DLD1 (cell line): Measurements from ENCODE around the gene UGT2B7.
"Not testable (repeated sequence)": the region's sequence is repeated elsewhere in the genome, so short reads cannot be mapped to it uniquely, and the experiment has no call there.

Experiments used
- in situ Hi-C: cut with HindIII; loops from 2 replicates; pipeline ENCODE4 v1.10.0; 2017; ENCODE audit warnings: low sequenced_read_pairs

Gene UGT2B7

GRCh38 chr4:69078852-69079251 lies 17.4 kb upstream of the UGT2B7 start:
- in situ Hi-C loops, result no loop called here

DNA sequence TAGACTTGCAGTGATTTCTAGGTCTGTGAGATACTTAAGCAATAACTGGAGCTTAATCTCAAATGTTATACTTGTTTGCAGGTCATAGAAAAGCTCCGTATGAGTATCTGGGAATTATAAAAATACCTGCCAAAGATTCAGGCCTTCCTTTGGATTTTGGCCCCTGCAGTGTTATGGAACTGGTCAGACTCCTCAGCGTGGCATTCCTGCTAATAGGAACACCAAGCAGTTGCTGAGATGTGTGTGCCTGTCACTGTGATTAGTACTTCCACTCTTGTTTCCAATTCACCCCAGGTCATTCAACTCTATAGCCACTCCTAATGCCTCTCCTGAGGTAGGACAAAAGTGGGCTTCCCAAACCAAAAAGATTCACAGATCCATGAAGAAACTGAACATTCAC lies 7.8 kb upstream of the UGT2B7 start:
- in situ Hi-C loops, result no loop called here

DNA sequence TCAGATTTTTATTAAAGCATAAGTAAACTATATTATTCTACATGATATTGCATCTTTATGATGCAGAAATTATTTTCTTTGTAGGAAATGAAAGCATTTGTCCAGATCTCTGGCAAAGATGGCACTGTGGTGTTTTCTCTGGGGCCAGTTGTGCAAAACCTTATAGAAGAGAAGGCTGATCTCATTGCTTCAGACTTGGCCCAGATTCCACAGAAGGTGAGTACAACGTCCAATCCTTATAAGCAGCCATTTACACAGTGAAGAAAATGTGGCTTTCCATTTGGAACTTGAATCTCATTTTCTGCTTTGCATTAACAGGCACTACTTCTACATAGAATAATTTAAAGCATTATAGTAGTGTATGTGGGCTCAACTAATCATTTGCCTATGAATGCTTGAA lies 6.9 kb upstream of the UGT2B7 start:
- in situ Hi-C loops, result no loop called here

DNA sequence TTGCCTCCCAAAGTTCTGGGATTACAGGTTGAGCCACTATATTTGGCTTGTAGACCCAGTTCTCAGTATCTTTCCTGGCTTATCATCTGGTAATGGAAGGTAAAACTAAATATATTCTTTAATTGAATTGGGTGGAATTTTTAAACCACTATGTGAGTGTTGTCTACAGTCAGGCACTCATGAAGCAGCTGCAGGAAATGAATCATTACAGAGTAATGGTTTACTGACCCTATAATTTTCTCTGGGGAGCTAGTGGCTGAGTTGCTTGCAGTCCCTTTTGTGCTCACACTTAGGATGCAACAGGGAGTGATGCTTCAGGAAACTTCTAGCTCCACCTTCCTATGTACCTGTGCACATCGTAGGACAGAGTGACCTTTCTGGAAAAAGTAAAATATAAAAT lies 4.1 kb upstream of the UGT2B7 start:
- in situ Hi-C loops, result no loop called here

GRCh38 chr4:69092980-69093568 lies 3.2 kb upstream of the UGT2B7 start:
- in situ Hi-C loops, result no loop called here

DNA sequence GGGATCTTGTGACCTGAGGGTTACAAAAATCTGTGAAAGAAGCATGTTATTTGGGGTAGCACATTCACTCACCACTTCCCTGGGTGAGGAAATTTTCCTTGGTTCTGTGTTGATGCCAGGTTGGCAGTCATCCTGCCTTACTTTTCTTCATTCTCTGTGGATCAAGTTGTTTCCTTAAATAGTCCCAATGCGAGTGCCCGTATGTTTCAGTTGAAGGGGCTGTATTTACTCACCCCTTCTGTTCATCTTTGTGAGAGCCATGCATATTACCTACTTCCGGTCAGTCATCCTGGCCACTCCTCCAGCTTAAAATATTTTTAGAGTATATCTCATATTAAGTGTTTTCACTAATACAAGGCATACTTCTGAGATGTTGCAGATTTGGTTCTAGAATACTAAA lies 2.6 kb upstream of the UGT2B7 start:
- in situ Hi-C loops, result no loop called here

DNA sequence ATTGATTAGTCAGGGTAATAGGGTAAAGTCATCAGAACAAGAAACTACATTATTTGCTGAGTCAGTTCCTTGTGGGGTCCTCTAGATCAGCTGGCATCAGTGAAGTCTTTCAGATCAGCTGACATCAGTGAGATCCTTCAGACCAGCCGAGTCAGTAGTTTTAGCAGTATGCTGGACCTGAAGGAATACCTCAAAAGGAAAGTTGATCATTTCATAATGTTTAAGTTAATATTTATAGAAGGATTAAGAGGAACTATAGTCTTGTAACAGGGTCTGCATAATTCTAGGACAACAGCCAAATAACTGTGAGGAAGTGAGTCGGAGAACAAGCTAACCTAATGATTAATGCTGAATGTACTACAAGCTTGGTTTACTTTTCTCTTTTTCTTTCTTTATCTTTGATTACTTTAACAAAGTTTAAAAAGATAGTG lies 958 bp upstream of the UGT2B7 start:
- in situ Hi-C loops, result no loop called here

GRCh38 chr4:69096810-69097209 lies 536 bp downstream of the UGT2B7 start:
- in situ Hi-C loops, result no loop called here

- in situ Hi-C loops, result no loop called here
Measured at GRCh38 chr4:69098470-69098869, 2.2 kb downstream of the UGT2B7 start.

DNA sequence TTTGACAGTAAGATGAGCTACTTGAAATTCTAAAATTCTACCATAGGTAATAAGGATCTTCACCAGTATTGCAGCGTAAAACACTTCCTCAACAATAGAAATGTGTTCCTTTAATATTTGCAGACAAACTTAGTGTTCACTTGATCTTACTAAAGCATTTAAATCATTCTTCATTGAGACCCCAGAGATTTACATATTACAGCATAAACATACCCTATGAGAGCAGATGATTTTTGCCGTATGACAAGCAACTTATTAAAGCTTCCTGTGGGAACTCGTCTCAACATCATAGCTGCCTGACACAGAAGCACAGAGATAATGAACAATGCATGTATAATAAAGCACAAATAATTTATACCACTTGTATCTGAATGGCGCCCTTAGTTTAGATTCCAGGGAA lies 3.6 kb downstream of the UGT2B7 start:
- in situ Hi-C loops, result no loop called here

DNA sequence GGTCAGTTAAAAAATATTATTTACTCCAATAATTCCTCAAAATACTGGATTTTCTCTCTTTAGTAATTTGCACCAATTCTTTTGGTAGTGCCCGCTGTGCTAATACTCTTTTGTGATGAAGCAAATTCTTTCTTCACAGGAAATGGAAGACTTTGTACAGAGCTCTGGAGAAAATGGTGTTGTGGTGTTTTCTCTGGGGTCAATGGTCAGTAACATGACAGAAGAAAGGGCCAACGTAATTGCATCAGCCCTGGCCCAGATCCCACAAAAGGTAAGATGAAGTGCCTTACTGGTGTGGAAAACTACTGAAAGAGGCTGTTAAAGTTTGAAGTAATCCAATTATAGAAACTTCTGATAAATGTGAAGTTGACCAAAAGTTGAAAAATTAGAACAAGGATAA lies 6.4 kb downstream of the UGT2B7 start:
- in situ Hi-C loops, result not testable (repeated sequence)

- in situ Hi-C loops, result no loop called here
Measured at GRCh38 chr4:69104719-69105275, 8.5 kb downstream of the UGT2B7 start.

DNA sequence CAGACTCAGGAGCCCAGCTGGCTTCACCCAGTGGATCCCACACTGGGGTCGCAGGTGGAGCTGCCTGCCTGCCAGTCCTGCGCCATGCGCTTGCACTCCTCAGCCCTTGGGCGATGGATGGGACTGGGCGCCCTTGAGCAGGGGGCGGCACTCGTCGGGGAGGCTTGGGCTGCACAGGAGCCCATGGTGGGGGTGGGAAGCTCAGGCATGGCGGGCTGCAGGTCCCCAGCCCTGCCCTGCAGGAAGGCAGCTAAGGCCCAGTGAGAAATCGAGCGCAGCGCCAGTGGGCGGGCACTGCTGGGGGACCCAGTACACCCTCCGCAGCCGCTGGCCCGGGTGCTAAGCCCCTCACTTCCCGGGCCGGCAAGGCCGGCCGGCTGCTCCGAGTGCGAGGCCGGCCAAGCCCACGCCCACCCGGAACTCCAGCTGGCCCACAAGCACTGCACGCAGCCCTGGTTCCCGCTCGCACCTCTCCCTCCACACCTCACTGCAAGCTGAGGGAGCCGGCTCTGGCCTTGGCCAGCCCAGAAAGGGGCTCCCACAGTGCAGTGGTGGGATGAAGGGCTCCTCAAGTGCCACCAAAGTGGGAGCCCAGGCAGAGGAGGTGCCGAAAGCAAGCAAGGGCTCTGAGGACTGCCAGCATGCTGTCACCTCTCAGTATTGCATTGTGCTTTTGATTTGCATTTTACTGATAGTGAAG lies 19.0 kb downstream of the UGT2B7 start:
- in situ Hi-C loops, result not testable (repeated sequence)

GRCh38 chr4:69115851-69116213 lies 19.6 kb downstream of the UGT2B7 start:
- in situ Hi-C loops, result no loop called here

- in situ Hi-C loops, result no loop called here
Measured at GRCh38 chr4:69116645-69117321, 20.5 kb downstream of the UGT2B7 start.

- in situ Hi-C loops, result no loop called here
Measured at GRCh38 chr4:69120870-69121269, 24.6 kb downstream of the UGT2B7 start.

- in situ Hi-C loops, result no loop called here
Measured at GRCh38 chr4:69122476-69122875, 26.2 kb downstream of the UGT2B7 start.

DNA sequence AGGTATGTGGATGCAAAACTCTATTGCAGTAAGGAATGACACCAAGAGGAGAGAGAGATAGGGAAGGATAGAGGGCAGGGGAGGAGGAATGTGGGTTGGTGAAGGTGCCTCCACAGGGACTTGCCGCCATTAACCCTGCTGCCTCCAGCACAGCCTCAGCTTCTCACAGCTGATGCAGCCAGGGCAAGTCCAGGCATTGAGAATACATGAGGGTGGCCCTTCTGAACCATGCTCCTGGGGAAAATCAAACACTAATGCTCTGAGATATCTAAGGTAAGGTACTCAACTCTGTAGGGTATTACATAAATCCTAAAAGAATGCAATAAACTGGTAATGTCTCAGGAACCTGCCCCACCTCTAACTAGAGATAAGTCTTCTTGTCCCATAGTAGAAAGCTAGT lies 28.7 kb downstream of the UGT2B7 start:
- in situ Hi-C loops, result no loop called here

- in situ Hi-C loops, result no loop called here
Measured at GRCh38 chr4:69126024-69126423, 29.8 kb downstream of the UGT2B7 start.

DNA sequence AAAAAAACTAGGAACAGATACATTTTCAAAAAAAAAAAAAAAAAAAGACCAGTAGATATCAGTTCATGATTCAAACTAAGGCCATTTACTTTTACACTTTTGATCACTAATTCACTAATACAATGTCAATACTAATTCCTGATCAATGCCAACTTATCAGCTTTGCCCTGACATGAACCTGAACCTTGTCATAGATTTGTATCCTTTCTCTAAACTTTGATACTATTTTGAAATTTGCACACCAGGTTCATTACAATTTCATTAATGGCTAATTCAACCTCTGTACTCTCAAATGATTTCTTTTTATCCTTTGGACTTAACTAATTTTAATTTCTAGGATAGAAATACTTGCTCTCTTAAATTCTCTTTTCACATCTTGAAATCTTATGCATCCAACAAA lies 37.7 kb downstream of the UGT2B7 start:
- in situ Hi-C loops, result no loop called here

GRCh38 chr4:69134471-69134870 lies 38.2 kb downstream of the UGT2B7 start:
- in situ Hi-C loops, result no loop called here

- in situ Hi-C loops, result no loop called here
Measured at GRCh38 chr4:69141320-69141719, 45.0 kb downstream of the UGT2B7 start.
